Testis (tissue), 2 donors: ENCODE data around the gene CDK5.

ENCODE experiments used
- CTCF ChIP-seq, 3 experiments: fragments of 450-650 bp in 2 of 3; fragments of 200-600 bp in 1 of 3; sonication (generic) in 1 of 3; IDR thresholded peaks; one replicate each; pipeline ENCODE4 v1.5.1; 2016 to 2019; ENCODE audit warnings: antibody characterized with exemption in 3 of 3, mild to moderate bottlenecking in 2 of 3, moderate library complexity in 1 of 3
- POLR2A ChIP-seq: fragments of 450-650 bp; IDR thresholded peaks from one replicate; pipeline ENCODE4 v1.6.1; 2017; ENCODE audit warnings: antibody characterized with exemption, mild to moderate bottlenecking, moderate library complexity

GRCh38 chr7:151008511-151009323, 49.0 kb downstream of the CDK5 start:
- TF ChIP-seq CTCF (IDR thresholded peaks at IDR 0.05) (peak; percentile 89 to 92 (median 89)), POLR2A (no peak)
